OCI-LY7 (cell line): ENCODE results near the gene SCAP. TPM values are rescaled to one million over a fixed set of nuclear protein-coding genes. Genes with fewer than 3 reads are reported as not detected.

Experiments
- BruUV-seq: library from RNA; stranded (reverse); fragments of 400-500 nt; replicated peaks from 2 replicates; lab custom pipeline; 2021; lab: Mats Ljungman, UMichigan
- CTCF ChIA-PET: fragments of 300-600 bp; sonication (Branson Sonifier 250); formaldehyde crosslinking; loops from one replicate; lab custom pipeline; 2022; ENCODE audit warnings: antibody characterized with exemption; ENCODE audit not compliant: unreplicated experiment; lab: Charles Lee
- POLR2A ChIA-PET: fragments of 300-600 bp; sonication (Branson Sonifier 250); formaldehyde crosslinking; loops from one replicate; lab custom pipeline; 2022; ENCODE audit warnings: antibody characterized with exemption; lab: Charles Lee
- DNase-seq: peaks from one replicate; pipeline ENCODE4 v3.0.0-alpha.2; 2015; ENCODE audit warnings: low spot score
- H2AFZ ChIP-seq: fragments of 200-600 bp; sonication (generic), shearing (Covaris generic); 2 replicates; pipeline ENCODE4 v1.6.1; 2014; ENCODE audit warnings: mild to moderate bottlenecking, antibody characterized with exemption, low read length, moderate library complexity
- H3K27ac ChIP-seq: fragments of 200-600 bp; sonication (generic); 2 replicates; pipeline ENCODE4 v1.5.1; 2014; ENCODE audit warnings: mixed run types, low read depth, mild to moderate bottlenecking, moderate library complexity, low read length, inconsistent platforms; ENCODE audit not compliant: poor library complexity, severe bottlenecking
- H3K36me3 ChIP-seq: fragments of 200-600 bp; sonication (generic); 2 replicates; pipeline ENCODE4 v1.6.1; 2014; ENCODE audit warnings: mild to moderate bottlenecking, antibody characterized with exemption, low read length, moderate library complexity, mixed read lengths; ENCODE audit not compliant: insufficient read depth
- H3K4me1 ChIP-seq: fragments of 200-600 bp; sonication (generic); 2 replicates; pipeline ENCODE4 v1.5.1; 2014; ENCODE audit warnings: mild to moderate bottlenecking, low read length; ENCODE audit not compliant: insufficient read depth, poor library complexity, severe bottlenecking
- H3K4me2 ChIP-seq: fragments of 200-600 bp; sonication (generic); 2 replicates; pipeline ENCODE4 v1.6.1; 2014; ENCODE audit warnings: mild to moderate bottlenecking, low read length
- H3K4me3 ChIP-seq: fragments of 200-600 bp; sonication (generic); 2 replicates; pipeline ENCODE4 v1.5.1; 2014; ENCODE audit warnings: mild to moderate bottlenecking, low read depth, low read length; ENCODE audit not compliant: poor library complexity, severe bottlenecking
- H3K79me2 ChIP-seq: fragments of 200-600 bp; sonication (generic); 2 replicates; pipeline ENCODE4 v1.6.1; 2016; ENCODE audit warnings: low read depth, mild to moderate bottlenecking, low read length, moderate library complexity, mixed read lengths; ENCODE audit not compliant: insufficient read depth
- H3K9me2 ChIP-seq: fragments of 200-600 bp; sonication (generic); 2 replicates; pipeline ENCODE4 v1.6.1; 2016; ENCODE audit warnings: mild to moderate bottlenecking, low read length, mixed read lengths; ENCODE audit not compliant: insufficient read depth
- H3K9me3 ChIP-seq: fragments of 200-600 bp; sonication (generic); 2 replicates; pipeline ENCODE4 v1.6.1; 2014; ENCODE audit warnings: mild to moderate bottlenecking, mixed run types, low read length, mixed read lengths
- H4K20me1 ChIP-seq: fragments of 200-600 bp; sonication (generic); 2 replicates; pipeline ENCODE4 v1.6.1; 2014; ENCODE audit warnings: mild to moderate bottlenecking, antibody characterized with exemption, low read length, moderate library complexity, mixed read lengths; ENCODE audit not compliant: insufficient read depth
- EZH2phosphoT487 ChIP-seq: fragments of 200-600 bp; sonication (generic); IDR thresholded peaks from 2 replicates; pipeline ENCODE4 v1.6.1; 2018; ENCODE audit warnings: low read depth, borderline replicate concordance, mild to moderate bottlenecking, mixed run types, antibody characterized with exemption, low read length, moderate library complexity, mixed read lengths
- intact Hi-C: fragments of 100-400 bp; cut with micrococcal nuclease; formaldehyde crosslinking; loops from one replicate; pipeline ENCODE4 v1.10.0; 2022; ENCODE audit not compliant: unreplicated experiment
- total RNA-seq, 2 experiments: library from RNA; depleted of rRNA in 1 of 2; stranded (reverse); fragments of >200 nt in 1 of 2; shearing (Covaris generic) in 1 of 2; gene quantifications; 2 replicates each; pipeline ENCODE4 v1.2.3, GENCODE V29; 2014 to 2022
- TF ChIP-seq, protein P1 (sequence below): fragments of 200-600 bp; sonication (generic); conservative IDR thresholded peaks from 2 replicates; pipeline ENCODE4 v1.5.1; 2014; ENCODE audit warnings: mild to moderate bottlenecking, antibody characterized with exemption, low read length, moderate library complexity, mixed read lengths

SCAP gene
- total RNA-seq, 2 experiments from 2014 or later, result 63.7 to 70.5 TPM

DNA sequence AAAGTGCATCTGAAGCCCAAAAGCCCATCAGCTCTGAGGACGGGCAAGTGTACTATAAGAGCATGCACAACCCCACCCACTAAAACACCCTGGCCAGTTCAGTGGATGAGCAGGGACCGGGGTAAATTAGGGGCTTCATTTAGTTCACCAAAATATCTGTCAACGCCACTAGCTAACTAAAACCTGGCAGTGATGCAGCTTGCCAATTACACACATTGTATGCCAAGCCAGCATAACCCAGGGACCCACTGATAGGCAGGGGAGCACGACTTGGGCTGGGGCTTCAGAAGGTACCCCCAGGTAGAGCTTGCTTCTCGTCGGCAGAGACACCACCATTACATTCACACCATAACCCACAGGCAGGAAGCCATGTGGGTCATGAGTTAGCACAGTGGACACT, 47.9 kb downstream of the SCAP start:
- Histone ChIP-seq H3K4me1 (no peaks in the 10 kb centered on the region), H3K27ac (no peak overlapping the region), H3K4me2 (no peak overlapping the region), H3K79me2 (no peaks in the 10 kb centered on the region), H3K4me3 (no peak overlapping the region), H3K9me2 (no peaks in the 10 kb centered on the region), H3K36me3 (peaks cover 63% of the 10 kb centered on the region), H4K20me1 (no peaks in the 10 kb centered on the region), H3K9me3 (no peaks in the 10 kb centered on the region), H2AFZ (no peak overlapping the region)
- DNase-seq, result no peak
- intact Hi-C loops, result no loop called here
- ChIA-PET POLR2A (no interaction called here), CTCF (no interaction called here)
- no TSS peak for BruUV-seq
- no peak for TF ChIP-seq EZH2phosphoT487
- TF ChIP-seq, protein P1, sequence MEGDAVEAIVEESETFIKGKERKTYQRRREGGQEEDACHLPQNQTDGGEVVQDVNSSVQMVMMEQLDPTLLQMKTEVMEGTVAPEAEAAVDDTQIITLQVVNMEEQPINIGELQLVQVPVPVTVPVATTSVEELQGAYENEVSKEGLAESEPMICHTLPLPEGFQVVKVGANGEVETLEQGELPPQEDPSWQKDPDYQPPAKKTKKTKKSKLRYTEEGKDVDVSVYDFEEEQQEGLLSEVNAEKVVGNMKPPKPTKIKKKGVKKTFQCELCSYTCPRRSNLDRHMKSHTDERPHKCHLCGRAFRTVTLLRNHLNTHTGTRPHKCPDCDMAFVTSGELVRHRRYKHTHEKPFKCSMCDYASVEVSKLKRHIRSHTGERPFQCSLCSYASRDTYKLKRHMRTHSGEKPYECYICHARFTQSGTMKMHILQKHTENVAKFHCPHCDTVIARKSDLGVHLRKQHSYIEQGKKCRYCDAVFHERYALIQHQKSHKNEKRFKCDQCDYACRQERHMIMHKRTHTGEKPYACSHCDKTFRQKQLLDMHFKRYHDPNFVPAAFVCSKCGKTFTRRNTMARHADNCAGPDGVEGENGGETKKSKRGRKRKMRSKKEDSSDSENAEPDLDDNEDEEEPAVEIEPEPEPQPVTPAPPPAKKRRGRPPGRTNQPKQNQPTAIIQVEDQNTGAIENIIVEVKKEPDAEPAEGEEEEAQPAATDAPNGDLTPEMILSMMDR, result no peak

DNA sequence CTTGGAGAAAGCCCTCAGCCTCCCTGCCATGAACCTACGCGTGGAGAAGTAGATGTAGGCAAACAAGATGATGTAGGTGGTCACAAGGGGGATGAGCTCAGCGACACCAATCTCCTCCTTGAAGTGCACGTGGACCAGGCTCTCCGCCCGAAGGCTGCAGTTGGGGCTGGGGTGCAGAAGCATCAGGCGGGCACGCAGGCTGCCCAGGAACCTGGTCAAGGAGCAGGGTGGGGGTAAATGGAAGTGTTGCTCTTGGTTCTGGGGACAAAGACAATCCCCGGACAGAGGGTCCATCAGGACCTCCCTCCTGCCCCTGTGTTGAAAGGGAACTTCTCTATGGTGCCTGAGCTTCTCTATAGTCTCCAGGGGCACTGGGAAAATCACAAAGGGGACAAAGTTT, 49.8 kb downstream of the SCAP start:
- BruUV-seq, result no TSS peak
- no peak overlapping the region for H3K27ac ChIP-seq
- no peaks in the 10 kb centered on the region for H3K9me2 ChIP-seq

DNA sequence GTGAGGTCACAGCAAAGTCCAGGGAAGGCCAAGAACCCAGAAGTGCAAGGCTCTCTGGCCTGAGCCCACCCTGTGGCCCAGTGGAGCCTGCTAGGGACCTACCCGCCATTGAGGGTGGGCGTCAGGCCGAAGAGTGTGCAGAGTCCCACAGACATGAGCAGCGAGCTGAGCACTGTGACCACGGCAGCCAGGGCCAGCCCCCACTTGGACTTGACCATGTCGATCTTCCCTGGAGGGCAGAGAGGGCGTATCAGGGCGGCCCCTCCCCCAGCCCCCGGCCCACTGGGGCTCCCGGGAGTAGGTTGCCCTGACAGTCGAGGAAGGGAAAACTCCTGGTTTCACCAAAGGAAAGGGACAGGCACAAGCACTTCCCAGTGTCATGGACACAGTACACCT, 50.4 kb downstream of the SCAP start:
- peaks cover 7% of the 10 kb centered on the region for H3K4me1 ChIP-seq
- H3K79me2 ChIP-seq, result no peaks in the 10 kb centered on the region
- H2AFZ ChIP-seq, result no peak overlapping the region
- ChIA-PET POLR2A (no interaction called here), CTCF (no interaction called here)
- H3K9me2 ChIP-seq, result no peaks in the 10 kb centered on the region
- DNase-seq, result no peak
- no peaks in the 10 kb centered on the region for H4K20me1 ChIP-seq
- H3K4me2 ChIP-seq, result no peak overlapping the region
- no peak overlapping the region for H3K27ac ChIP-seq
- no peaks in the 10 kb centered on the region for H3K9me3 ChIP-seq
- BruUV-seq, result no TSS peak
- TF ChIP-seq EZH2phosphoT487, result no peak
- TF ChIP-seq, protein P1, result no peak
- H3K36me3 ChIP-seq, result peaks cover 58% of the 10 kb centered on the region
- H3K4me3 ChIP-seq, result no peak overlapping the region
- intact Hi-C loops, result no loop called here

More for the DNA sequence above, 49.8 kb downstream of the SCAP start:
- H3K9me3 ChIP-seq, result no peaks in the 10 kb centered on the region
- H3K4me3 ChIP-seq, result no peak overlapping the region
- H3K36me3 ChIP-seq, result peaks cover 56% of the 10 kb centered on the region
- H4K20me1 ChIP-seq, result no peaks in the 10 kb centered on the region
- intact Hi-C loops, result no loop called here
- no peak overlapping the region for H3K4me2 ChIP-seq
- peaks cover 7% of the 10 kb centered on the region for H3K4me1 ChIP-seq
- no peaks in the 10 kb centered on the region for H3K79me2 ChIP-seq
- DNase-seq, result no peak
- TF ChIP-seq EZH2phosphoT487, result no peak
- TF ChIP-seq, protein P1, result no peak
- no peak overlapping the region for H2AFZ ChIP-seq
- ChIA-PET POLR2A (no interaction called here), CTCF (no interaction called here)
